Liver (tissue), 9 donors: ENCODE results near the gene IL33. TPM values are rescaled to one million over a fixed set of nuclear protein-coding genes. Genes with fewer than 3 reads are reported as not detected.

Experiments used
- DNase-seq: peaks from one replicate; pipeline ENCODE4 v3.0.0-alpha.2; 2017; ENCODE audit warnings: low spot score
- H3K27ac ChIP-seq, 2 donors: one replicate each; pipeline ENCODE4 v1.7.0; 2013; ENCODE audit warnings: inconsistent platforms in 2 of 2, low read length in 2 of 2, control low read depth in 1 of 2, low read depth in 1 of 2, mild to moderate bottlenecking in 1 of 2
- H3K27me3 ChIP-seq, 4 donors: one replicate each; pipeline versions ENCODE4 v1.6.1 to v1.7.0; 2013; ENCODE audit warnings: low read length in 3 of 4, inconsistent platforms in 1 of 4, mild to moderate bottlenecking in 1 of 4, moderate library complexity in 1 of 4; ENCODE audit not compliant: control insufficient read depth in 4 of 4, insufficient read depth in 4 of 4
- H3K36me3 ChIP-seq, 4 donors: one replicate each; pipeline versions ENCODE4 v1.6.1 to v1.7.0; 2013; ENCODE audit warnings: low read length in 3 of 4, mild to moderate bottlenecking in 3 of 4, low read depth in 1 of 4, moderate library complexity in 1 of 4; ENCODE audit not compliant: control insufficient read depth in 4 of 4, insufficient read depth in 3 of 4
- H3K4me1 ChIP-seq, 4 donors: one replicate each; pipeline versions ENCODE4 v1.6.1 to v1.7.0; 2013; ENCODE audit warnings: low read length in 3 of 4, mild to moderate bottlenecking in 3 of 4, moderate library complexity in 1 of 4; ENCODE audit not compliant: control insufficient read depth in 4 of 4, insufficient read depth in 4 of 4
- H3K4me3 ChIP-seq, 3 donors: one replicate each; pipeline versions ENCODE4 v1.6.1 to v1.7.0; 2013; ENCODE audit warnings: low read length in 3 of 3, control low read depth in 1 of 3, low read depth in 1 of 3, mild to moderate bottlenecking in 1 of 3
- H3K9ac ChIP-seq, 2 donors: one replicate each; pipeline ENCODE4 v1.7.0; 2013; ENCODE audit warnings: low read length in 2 of 2, mild to moderate bottlenecking in 2 of 2, moderate library complexity in 2 of 2, control low read depth in 1 of 2, low read depth in 1 of 2
- H3K9me3 ChIP-seq, 4 donors: one replicate each; pipeline versions ENCODE4 v1.6.1 to v1.7.0; 2013; ENCODE audit warnings: low read length in 3 of 4; ENCODE audit not compliant: control insufficient read depth in 4 of 4
- ATF3 ChIP-seq: IDR thresholded peaks from 2 replicates; pipeline ENCODE4 v1.6.1; 2016; ENCODE audit warnings: antibody characterized with exemption
- CTCF ChIP-seq: fragments of 150-350 bp; IDR thresholded peaks from 2 replicates; pipeline ENCODE4 v1.5.1; 2017; ENCODE audit warnings: improper control_type of control experiment, low read depth, low read length; ENCODE audit not compliant: missing input control
- FOXA1 ChIP-seq: IDR thresholded peaks from 2 replicates; pipeline ENCODE4 v1.6.1; 2016; ENCODE audit warnings: antibody characterized with exemption
- GABPA ChIP-seq, 2 donors: IDR thresholded peaks in 1 of 2; conservative IDR thresholded peaks in 1 of 2; 2 replicates each; pipeline ENCODE4 v1.6.1; 2016; ENCODE audit warnings: antibody characterized with exemption in 2 of 2, mild to moderate bottlenecking in 1 of 2, moderate library complexity in 1 of 2
- HNF4G ChIP-seq: IDR thresholded peaks from 2 replicates; pipeline ENCODE4 v1.6.1; 2016; ENCODE audit warnings: antibody characterized with exemption
- MAX ChIP-seq: IDR thresholded peaks from 2 replicates; pipeline ENCODE4 v1.6.1; 2016; ENCODE audit warnings: antibody characterized with exemption
- RAD21 ChIP-seq, 2 donors: IDR thresholded peaks; 2 replicates each; pipeline ENCODE4 v1.6.1; 2016; ENCODE audit warnings: antibody characterized with exemption in 2 of 2, mild to moderate bottlenecking in 2 of 2
- RXRA ChIP-seq, 2 donors: IDR thresholded peaks; 2 replicates each; pipeline ENCODE4 v1.6.1; 2017 to 2018; ENCODE audit warnings: antibody characterized with exemption in 2 of 2, mild to moderate bottlenecking in 1 of 2
- SP1 ChIP-seq: IDR thresholded peaks from 2 replicates; pipeline ENCODE4 v1.6.1; 2018; ENCODE audit warnings: antibody characterized with exemption, mild to moderate bottlenecking
- WGBS: extraction: QIAGEN DNeasy Blood & Tissue Kit; methylation state at CpG from one replicate; pipeline ENCODE4 v1.1.7; 2013; 5-methylcytosine and 5-hydroxymethylcytosine counted together
- polyA plus RNA-seq, 2 donors: library from polyadenylated mRNA; stranded (reverse) in 1 of 2; unstranded in 1 of 2; fragments of 200-250 nt in 1 of 2; fragments of >200 nt in 1 of 2; fragmentation: Nextera tagmentation in 1 of 2; extraction: Ambion mirVana in 1 of 2; gene quantifications; one replicate each; pipeline versions ENCODE4 v1.2.1 to v1.2.3, GENCODE V29; 2013 to 2015
- total RNA-seq, 2 donors: library from RNA; depleted of rRNA; stranded (reverse); fragments of >200 nt; gene quantifications; one replicate each; pipeline ENCODE4 v1.2.3, GENCODE V29; 2014
- donor health status: healthy.
- donor health status: healthy.
- donor health status: healthy.
- donor health status: healthy.
- donor health status: healthy.

The IL33 gene
- total and polyA plus RNA-seq, 4 donors, result 13.6 to 20.0 (median 16.4) TPM

GRCh38 chr9:6302417-6302816, 86.8 kb downstream of the IL33 start:
- H3K27ac ChIP-seq, result no peak overlapping the region
- no peaks in the 10 kb centered on the region for H3K9me3 ChIP-seq
- H3K36me3 ChIP-seq, result no peaks in the 10 kb centered on the region
- no peaks in the 10 kb centered on the region for H3K27me3 ChIP-seq
- DNase-seq, result no peak
- H3K9ac ChIP-seq, result no peak overlapping the region
- H3K4me3 ChIP-seq, result no peak overlapping the region
- TF ChIP-seq FOXA1 (no peak), SP1 (no peak), RXRA (IDR thresholded peaks at IDR 0.05) (no peak), GABPA (IDR thresholded peaks at IDR 0.05 in 1 of 2, conservative IDR thresholded peaks at IDR 0.05 in 1 of 2) (no peak)
- no peaks in the 10 kb centered on the region for H3K4me1 ChIP-seq

- no peak overlapping the region for H3K9ac ChIP-seq
- H3K27me3 ChIP-seq, result no peaks in the 10 kb centered on the region
- no peak overlapping the region for H3K27ac ChIP-seq
- DNase-seq, result no peak
- no peaks in the 10 kb centered on the region for H3K36me3 ChIP-seq
- TF ChIP-seq GABPA (IDR thresholded peaks at IDR 0.05 in 1 of 2, conservative IDR thresholded peaks at IDR 0.05 in 1 of 2) (no peak), ATF3 (no peak), MAX (no peak), HNF4G (no peak)
- no peaks in the 10 kb centered on the region for H3K4me1 ChIP-seq
- no peak overlapping the region for H3K4me3 ChIP-seq
- H3K9me3 ChIP-seq, result no peaks in the 10 kb centered on the region
Observed at GRCh38 chr9:6304232-6304631, 88.6 kb downstream of the IL33 start.

- no peaks in the 10 kb centered on the region for H3K4me1 ChIP-seq
- H3K27me3 ChIP-seq, result no peaks in the 10 kb centered on the region
- no peak overlapping the region for H3K4me3 ChIP-seq
- no peak overlapping the region for H3K27ac ChIP-seq
- no peaks in the 10 kb centered on the region for H3K36me3 ChIP-seq
- no peaks in the 10 kb centered on the region for H3K9me3 ChIP-seq
- no peak overlapping the region for H3K9ac ChIP-seq
- TF ChIP-seq GABPA (IDR thresholded peaks at IDR 0.05 in 1 of 2, conservative IDR thresholded peaks at IDR 0.05 in 1 of 2) (no peak), CTCF (peak; percentile 66), RAD21 (IDR thresholded peaks at IDR 0.05) (peak; percentile 97 to 98)
- 93% methylated on average over 2 of the region's 2 CpGs for WGBS
- DNase-seq, result no peak
Observed at GRCh38 chr9:6305954-6306563, 90.5 kb downstream of the IL33 start.

Other genes starting within 250 kb of the IL33 start
- gene RANBP6, start 200.2 kb upstream of the IL33 start, total RNA-seq, result 10 to 100 TPM; 15.2 to 15.9 TPM
- 1 to 10 TPM; 6.2 to 7.0 TPM for gene RANBP6, start 200.2 kb upstream of the IL33 start, polyA plus RNA-seq
- gene TPD52L3, start 112.6 kb downstream of the IL33 start, total RNA-seq, result not detected
- gene TPD52L3, start 112.6 kb downstream of the IL33 start, polyA plus RNA-seq, result not detected
- gene UHRF2, start 197.4 kb downstream of the IL33 start, total RNA-seq, result 10 to 100 TPM; 26.0 to 34.1 TPM
- gene UHRF2, start 197.4 kb downstream of the IL33 start, polyA plus RNA-seq, result 1 to 10 TPM; 5.7 to 7.9 TPM